ENCODE data around the gene HPS3.

HPS3 gene

DNA sequence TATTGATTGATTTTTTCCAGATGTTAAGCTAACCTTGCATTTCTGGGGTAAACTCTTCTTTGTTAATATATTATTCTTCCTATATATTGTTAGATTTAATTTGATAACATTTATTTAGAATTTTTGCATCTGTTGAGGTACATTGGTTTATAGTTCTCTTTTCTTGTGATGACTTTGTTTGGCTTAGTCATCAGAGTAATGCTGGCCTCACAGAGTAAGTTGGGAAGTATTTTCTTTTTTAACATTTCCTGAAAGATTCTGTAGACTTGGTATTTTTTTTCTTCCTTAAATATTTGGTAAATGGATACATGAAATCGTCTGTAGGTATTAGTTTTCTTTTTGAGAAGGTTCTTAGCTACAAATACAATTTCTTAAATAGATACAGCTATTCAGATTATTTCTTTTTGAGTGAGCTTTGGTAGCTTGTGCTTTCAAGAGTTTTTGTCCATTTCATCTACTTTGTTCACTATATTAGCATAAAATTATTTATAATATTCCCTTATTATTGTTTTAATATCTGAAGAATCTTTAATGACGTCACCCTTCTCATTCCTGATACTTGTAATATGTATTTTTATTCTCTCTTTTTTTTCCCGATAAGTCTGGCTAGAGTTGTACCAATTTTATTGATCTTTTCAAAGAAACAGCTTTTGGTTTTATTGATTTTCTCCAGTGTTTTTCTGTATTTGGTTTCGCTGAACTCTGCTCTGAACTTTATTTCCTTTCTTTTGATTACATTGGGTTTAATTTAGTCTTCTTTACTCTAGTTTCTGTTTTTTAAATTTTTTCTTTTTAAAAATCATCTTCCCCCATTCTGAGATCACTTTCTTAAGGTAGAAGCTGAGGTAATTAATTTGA, 6.5 kb upstream of the HPS3 start:
- DNase-seq: no peak

DNA sequence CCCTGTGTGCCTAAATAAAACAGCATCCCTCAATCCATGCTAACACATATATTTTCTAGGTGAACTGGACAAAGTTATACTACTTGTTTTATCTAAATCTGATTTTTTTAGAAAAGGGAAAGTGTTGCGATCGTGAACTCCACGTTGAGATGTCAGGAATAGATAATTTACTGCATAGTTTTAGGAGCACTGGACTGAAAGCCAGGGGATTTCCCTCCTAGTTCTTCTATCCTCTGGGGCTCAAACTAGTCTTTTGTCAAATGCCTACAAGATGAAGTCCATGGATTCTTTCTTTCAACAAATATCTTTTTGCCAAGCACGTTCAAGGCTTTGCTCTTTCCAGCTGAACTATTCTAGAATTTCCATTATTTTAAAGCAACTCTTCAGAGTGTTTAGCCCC, 617 bp upstream of the HPS3 start:
- no peak for DNase-seq

DNA sequence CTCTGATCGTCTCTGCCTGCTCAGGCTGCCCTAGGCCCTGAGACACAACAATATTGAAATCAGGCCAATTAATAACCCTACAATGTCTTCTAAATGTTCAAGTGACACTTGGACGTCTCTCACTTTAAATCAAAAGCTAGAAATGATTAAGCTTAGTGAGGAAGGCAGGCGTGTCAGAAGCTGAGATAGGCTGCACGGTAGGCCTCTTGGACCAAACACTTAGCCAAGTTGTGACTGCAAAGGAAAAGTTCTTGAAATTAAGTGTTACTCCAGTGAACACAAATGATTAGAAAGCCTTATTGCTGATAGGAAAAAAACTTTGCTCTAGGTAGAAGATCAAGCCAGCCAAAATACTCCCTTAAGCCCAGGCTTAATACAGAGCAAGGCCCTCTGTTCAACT, 2.2 kb downstream of the HPS3 start:
- DNase-seq: no peak

DNA sequence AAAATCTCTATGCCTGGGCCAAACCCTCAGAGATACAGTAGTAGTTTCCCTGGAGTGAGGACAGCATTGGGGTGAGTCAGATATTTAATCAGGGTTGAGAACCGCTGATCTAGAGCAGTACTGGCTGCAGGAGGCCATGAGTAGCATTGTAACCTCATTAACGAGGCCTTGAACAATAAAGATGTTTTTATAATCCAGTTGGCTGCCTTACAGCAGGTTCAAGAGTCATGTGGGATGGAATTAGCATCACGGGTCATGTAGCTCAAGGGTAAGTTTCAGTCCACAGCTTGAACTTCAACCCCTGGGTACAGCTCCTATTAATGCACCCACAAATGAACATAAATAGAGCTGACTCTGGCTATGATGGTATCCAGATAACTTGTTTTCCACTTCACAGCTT, 5.1 kb downstream of the HPS3 start:
- DNase-seq: no peak

DNA sequence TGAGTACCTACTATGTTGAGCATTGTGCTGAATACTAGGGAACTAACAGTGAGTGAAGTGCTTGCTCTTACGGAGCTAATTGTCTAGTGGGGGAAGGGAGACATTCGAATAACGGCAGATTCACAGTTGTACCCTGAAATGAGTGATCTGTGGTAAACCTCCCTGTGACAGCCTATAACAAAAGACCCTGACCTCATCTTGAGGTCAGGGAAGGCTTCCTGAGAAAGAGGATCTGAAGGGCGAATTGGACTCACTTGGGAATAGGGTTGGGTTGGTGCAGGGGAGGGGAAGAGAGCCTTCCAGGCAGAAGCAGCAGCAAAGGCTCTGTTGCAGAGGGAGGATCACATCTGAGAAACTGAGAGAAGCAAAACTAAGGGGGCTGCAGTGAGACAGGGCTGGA, 13.2 kb downstream of the HPS3 start:
- DNase-seq: no peak

DNA sequence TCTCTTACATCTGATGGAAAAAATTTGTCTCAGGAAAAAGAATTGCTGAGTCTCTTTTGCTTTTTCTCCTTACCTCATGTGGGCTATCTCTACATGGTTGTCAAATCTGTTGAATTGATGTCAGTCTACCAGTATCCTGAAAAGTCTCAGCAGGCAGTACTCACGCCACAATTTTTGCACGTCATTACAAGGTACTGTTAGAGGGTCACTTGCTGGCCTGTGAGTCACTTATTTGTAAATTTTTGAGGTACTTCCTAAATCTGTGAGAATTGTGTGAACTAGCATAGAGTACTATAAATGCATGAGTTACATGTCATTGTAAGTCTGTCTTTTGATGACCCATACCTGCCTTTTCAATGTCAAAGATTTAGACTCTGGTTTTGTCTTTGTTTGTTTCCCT, 15.9 kb downstream of the HPS3 start:
- no peak for DNase-seq

DNA sequence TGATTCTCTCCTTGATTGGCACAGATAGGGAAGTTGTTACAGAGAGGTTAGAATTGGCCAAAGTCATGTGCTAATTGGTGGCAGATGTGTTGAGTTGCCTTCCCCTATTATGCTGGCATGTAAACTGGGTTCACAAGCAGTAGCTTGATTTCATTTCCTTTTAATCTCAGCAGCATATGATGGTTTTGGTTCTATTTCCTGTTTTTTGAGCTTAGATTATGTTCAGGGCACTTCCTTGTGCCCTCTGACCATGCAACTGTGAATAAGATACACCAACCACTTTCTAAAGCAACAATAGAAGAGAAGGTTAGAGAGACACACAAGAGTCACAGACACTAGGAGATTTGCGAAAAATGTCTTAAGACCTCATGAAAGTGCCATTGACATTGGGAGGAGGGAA, 16.5 kb downstream of the HPS3 start:
- DNase-seq: peak in 1 of 6 experiments; percentile 12

DNA sequence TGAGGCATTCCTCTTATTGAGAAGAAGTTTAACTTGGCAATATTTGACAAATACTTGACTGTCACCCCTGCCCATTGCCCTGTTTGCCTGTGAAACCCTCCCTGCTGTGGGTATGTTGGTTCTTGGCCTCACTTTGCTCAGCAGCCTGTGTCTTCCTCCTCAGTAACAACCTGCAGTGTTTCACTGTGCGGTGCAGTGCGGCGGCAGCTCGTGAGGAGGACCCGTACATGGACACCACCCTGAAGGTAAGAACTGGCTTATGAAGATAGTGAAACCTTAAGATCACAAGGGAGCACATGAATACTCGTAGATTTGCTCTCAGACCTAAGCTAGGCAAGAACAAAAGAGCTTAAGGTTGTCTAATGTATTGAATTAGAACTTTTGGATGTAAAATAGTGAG, 21.0 kb downstream of the HPS3 start:
- no peak for DNase-seq

DNA sequence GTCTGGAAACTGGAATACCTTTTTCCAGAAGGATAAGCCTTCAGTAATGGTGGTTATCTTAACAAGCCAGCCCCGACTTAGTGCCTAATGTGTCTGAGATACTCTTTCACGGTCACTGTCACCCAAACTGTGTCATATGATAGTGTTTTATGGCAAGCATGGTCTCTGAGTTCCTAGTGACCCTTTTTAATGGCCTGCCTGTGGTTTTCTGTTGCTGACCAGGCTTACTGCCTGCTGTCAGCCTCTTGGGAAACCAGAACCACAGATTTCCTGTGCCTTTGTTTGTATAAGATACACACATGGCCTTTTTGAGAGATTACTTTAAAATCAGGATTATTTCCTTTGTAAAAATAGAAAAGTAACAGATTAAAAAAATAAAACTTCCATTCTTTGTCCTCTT, 22.4 kb downstream of the HPS3 start:
- no peak for DNase-seq

DNA sequence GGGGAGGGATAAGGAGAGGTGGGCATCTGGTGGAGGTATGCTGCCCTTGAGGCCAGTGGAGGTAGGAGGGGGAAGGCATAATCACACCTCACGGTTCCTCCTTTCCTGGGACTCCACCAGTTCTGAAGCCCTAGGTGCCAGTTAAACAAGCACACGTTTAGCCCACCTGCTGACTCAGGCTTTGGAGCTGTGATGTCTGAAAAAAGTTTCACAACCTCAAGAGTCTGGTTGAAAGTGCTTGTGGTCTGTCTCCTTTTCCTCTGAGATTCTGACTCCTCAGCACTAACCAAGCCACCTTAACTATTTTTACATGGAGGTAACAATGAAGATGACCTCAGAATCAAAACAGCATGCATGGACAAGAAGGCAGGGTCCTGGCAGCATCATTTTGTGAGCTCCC, 23.0 kb downstream of the HPS3 start:
- DNase-seq: no peak

DNA sequence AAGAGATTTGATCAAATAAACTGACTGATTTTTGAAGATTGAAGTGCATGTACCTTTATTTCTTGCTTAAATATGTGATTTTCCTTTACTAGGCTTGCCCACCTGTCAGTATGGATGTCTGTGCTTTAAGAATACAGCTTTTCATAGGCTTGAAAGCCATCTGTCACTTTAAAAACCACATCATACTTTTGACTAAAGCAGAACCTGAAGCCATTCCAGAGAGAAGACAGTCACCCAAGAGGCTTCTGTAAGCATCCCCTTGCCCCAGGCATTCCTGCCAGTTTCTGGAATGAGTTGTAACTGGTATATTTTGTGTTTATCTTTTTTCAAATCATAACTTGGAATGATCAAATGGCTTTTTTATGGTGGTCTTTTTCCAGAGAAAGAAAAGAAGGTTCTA, 24.0 kb downstream of the HPS3 start:
- no peak for DNase-seq

DNA sequence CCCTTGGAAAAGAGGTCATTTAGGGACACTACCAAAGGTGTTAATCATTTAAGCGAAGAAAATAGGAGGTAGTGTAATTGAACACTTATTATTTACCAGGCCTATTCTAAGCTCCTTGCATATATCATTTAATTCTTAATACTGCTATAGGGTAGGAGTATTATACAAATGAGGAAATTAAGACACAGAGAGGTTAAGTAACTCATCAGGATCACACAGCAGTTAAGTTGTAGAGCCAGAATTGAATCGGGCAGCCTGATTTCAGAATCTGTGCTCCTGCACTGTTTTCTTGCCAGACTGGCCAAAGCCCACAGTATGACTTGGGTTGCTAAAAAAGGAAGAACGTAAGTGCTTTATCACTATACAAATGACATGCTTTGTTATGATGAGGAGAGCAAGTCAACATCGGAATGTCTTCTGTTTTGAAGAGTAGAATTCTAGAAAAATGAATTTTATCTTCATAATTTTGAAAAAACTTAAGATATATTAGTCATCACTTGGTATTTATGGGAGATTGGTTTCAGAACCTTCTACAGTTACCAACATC, 31.4 kb downstream of the HPS3 start:
- DNase-seq: no peak

DNA sequence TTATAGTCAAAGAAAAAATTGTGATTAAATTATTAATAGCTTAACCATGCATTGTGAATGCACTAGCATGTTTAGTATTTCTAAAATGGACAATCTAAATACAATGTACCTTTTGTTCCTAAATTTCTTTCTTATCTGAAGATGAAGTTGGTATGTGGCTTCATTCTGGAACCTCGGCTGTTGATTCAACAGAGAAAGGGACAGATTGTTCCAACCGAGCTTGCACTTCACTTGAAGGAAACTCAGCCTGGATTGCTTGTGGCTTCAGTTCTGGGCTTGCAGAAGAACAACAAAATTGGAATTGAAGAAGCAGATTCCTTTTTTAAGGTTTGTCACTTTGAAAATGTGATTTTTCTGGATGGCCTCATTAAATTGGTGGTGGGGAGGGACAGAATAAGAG, 32.6 kb downstream of the HPS3 start:
- DNase-seq: no peak

DNA sequence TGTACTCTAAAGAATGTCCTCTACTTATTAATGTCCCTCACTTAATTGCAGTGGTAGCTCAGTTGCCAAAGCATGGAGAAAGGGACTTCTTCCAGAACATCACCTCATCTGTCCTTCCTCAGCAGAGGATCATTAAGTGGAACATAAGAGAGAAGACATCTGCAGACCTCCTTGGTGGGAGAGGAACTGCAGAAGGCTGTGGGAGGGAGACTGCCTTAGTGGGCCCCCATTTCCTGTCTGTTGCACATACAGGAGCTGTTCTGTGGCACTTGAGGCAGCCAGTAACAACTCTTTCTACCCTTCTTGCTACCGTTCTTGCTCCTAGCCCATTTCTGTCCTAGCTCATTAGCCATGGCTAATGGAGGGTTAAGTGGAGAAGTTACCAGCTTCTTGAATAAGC, 33.6 kb downstream of the HPS3 start:
- DNase-seq: no peak

DNA sequence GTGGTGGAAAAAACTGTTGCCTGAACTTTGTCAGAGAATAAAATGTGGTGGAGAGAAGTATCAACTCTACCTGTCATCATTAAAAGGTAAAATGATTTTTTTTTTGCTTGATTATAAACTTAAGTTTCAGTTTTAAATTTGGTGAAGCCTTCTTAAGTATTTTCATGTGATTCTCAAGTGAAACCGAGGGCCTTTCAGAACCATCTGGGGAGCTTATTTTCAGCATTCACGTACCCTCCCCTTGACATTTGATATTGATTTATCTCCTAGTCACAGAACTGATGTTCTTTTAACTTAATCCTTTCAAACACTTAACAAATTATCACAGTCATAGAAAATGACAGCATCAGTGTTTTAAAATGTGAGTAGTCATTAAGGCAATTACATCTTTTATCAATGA, 38.5 kb downstream of the HPS3 start:
- no peak for DNase-seq

DNA sequence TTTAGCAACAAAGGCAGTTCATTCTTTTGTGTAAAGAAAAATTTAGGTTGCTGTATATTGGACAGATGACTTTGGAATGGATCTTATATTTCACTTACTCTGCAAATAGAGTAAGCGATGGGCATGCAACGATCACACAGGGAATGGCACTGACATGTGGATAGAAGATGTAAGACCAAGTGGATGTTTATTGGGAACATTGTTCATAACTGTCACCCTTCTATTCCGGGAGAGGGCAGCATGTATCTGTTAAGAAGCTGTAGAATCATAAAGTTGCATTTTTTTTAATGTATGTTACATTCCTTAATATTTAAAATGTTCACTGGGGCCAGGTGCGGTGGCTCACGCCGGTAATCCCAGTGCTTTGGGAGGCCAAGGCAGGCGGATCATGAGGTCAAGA, 41.2 kb downstream of the HPS3 start:
- DNase-seq: no peak

DNA sequence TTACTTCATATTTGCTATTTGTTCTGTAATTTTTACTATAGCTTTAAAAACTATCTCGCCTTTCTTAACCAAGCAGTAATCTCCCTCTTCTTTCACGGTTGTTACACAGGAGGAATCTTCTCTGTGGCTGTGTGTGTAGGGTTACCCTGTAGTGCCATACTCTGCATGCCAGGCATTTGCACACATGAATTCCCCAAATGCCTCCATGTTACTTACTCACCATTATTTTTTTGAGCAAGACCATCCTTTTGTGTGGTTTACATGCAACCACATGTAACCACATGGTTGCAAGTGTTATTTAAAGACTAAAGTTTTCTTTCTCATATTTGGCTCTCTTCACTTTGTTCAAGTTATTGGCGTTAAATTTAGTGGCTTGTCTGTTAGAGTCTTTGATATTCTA, 45.5 kb downstream of the HPS3 start:
- DNase-seq: no peak

DNA sequence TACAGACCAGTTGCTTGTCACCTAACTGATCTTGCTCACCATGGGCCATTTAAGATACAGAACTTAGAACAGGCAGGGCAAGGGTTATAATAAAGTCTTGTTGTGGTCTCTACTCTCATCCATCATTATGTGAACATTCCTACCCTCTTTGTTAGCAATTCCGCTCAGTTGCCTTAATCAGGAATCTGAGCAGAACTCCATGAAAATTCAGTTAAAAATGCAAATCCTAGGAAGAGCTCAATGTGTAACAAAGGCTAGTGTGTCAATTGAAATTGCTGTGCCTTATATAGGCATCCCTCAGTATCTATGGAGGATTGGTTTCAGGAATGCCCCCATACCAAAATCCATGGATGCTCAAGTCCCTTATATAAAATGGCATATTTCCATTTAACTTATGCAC, 47.7 kb downstream of the HPS3 start:
- no peak for DNase-seq

DNA sequence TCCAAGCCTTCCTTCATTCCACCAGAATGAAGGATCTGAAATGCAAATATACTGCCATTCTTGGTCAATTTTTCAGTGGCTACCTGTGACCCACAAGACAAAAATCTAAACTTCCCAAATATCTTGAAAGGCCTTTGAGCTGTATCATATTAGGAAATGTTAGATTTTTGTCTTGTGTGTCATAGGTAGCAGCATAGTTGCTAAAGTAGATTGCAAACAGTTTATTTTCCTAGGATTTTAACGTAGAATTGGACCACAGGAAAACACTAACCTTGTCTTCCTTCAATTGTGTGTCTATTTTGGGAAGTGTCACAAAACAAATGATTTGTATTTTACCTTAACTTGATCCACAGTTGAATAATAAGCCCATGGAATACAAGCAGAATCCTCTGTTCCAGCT, 49.8 kb downstream of the HPS3 start:
- no peak for DNase-seq

DNA sequence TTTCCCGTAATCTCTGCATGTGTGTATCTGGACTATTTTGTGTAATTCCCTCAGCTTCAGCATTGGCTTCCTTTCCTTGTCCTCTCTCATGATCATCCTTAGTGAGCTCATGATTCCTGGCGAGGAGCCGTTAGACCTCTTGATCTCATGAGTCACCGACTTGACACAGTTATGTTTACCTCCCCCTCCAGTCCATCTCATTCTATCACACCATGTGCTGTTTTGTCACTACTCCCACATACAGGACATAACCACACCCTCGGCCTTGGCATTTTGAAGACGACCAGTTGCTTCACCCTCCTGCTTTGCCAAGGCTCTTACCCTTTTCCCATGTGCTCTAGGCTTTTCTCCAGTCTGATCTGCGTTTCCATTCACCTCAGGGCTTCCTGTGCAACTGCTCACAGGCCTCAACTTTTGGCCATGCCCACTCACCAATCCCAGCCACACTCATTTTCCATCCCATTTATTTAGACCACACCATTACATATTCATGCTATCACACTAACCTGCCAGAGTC, 50.7 kb downstream of the HPS3 start:
- DNase-seq: no peak

DNA sequence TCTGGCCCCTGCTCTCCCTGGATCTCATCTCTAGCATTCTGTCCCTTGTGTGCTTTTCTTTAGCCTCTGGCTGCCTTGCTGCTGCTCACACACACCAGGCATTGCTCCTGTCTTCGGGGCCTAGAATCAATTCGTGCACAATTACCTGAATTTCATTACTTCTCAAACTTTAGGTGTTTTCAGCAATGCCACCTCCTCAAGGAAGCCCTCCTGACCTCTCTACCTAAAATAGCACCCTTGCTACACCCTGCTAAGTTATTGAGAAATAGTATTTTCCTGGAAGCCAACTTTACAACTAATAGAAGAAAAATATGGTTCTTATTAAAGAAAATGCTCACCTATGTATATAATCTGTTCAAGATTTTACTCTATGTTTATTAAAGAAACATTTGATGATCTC, 51.7 kb downstream of the HPS3 start:
- no peak for DNase-seq

DNA sequence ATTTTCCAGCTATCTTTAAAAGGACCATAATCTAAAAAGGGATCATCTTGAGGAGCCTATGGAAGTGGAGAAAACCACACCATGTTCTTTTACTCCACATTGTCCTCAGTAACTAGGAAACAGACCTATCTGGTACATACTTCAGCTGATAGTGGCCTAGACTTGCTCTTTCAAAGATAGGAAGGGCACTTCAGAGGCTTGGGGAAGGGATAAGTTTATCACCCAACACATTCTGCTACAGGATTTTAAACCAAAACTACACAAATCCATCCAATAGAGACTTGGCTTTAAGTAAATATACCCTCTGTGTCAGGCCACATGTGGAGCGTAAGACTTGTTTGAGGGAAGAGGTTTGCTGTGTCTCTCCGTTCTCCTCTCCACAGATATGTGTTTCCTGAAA, 56.8 kb downstream of the HPS3 start:
- no peak for DNase-seq

DNA sequence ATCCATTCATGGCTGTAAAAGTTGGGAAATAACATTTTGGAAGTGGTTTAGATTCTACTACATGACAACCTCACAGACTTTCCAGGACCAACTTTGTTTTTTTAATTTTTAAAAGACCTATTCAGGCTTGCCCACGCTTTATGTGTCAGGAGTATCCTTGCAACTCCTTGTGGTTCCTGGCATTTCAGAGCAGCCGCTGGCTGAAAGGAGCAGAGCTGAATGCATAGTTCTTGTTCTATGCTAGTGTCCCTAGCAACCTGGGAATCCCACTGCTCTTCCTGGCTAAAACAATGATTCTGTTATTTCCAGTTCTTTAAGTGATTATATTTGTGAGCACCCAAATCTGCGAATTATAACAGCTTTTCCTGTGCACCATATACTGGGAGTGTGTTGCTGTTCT, 57.3 kb downstream of the HPS3 start:
- no peak for DNase-seq

DNA sequence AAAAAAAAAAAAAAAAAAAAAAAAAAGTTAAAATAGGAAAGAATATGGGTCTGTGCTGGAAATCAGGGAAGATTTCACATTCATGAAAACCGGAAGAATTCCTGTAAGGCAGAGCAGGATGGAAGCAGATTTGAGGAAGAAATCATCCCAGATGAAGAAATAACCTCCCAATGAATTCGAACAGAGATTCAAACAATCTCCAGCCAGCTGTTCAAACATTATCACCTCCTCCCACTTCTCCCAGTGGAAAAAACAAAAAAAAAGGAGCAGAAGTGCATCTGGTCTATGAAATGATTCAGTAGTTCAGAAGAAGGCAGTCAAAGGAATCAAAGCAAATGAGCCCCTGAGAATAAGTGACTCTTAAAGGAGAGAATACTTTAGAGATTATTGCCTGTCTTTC, 59.1 kb downstream of the HPS3 start:
- DNase-seq: no peak

DNA sequence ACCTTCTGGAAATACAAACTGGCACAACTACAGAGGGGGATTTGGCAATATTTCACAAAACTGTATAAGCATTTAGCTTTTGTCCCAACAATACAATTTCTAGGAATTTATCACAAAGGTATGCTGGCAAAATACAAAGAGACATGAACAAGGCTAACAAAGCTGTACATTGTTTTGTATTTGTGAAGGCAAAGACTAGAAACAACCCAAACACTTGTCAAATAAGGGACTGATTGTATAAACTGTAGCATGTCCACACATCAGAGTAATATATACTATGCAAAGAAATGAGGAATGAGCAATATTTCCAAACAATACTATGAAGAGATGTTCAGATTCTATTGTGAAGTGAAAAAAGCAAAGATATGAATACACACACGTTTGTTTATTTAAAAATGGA, 65.8 kb downstream of the HPS3 start:
- DNase-seq: no peak

Data from stimulated activated naive CD4-positive, alpha-beta T cell (primary cell).